ENCODE data around the gene MPP1.

MPP1 gene

DNA sequence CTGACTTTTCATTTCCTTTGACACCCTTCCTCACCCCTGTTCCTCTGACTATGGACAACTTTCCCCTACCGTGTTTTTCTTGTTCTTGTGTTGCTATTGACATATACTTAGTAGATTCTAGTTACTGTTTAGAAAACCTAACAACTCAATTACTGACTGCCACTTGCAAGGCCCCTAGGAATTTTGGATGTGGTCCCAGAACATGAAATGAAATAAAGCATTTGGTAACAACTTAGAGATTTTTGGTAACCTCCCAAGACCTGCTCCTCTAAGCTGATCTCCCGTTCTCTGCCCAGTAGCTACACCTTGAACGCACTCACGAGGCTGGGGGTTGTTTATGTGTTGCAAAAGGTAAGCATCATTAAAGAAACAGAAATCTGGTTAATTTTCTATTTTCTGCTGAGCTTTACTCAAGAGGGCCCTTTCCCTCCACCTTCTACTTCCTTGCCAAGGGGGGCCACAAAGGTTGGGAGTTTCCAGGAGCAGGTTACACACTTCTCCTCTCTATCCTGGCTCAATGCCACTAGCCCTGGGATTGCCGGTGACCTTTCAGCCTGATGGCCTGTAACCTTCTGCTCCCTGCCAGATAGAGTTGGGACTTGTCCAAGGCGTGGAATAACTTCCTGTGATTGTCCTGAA lies 74.9 kb downstream of the MPP1 start:
- DNase-seq: no peak

DNA sequence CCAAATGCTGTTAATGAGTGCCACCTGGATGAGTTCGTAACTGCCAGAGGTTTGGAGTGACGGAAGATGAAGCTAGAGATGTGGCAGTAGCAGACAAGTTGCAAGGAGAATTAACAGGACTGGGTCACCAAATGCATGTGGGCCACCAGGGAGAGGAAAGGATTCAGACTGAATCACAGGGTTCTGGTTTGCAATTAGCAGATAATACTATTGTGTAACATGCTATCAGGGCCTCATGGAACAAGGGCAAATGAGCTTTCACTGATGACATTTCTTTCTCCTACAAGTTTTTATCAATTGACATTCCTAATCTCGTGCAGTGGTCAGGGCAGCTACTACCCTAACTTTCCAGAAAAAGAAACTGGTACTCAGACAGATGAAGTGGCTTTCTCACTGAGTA lies 75.8 kb downstream of the MPP1 start:
- DNase-seq: peak; percentile 17

Measured in OCI-M1 (cell line).